HEK293T (cell line): ENCODE data around the gene CYP24A1.

Experiments used
- CTCF ChIA-PET: fragments of 350-600 bp; formaldehyde crosslinking; extraction: SDS; loops from one replicate; lab custom pipeline; 2021; ENCODE audit warnings: antibody characterized with exemption, inconsistent platforms; lab: Yijun Ruan, JAX
- POLR2A ChIA-PET: fragments of 350-600 bp; formaldehyde crosslinking; extraction: SDS; loops from one replicate; lab custom pipeline; 2020; ENCODE audit warnings: antibody characterized with exemption, inconsistent platforms; lab: Yijun Ruan, JAX
- DNase-seq: peaks from one replicate; pipeline ENCODE4 v3.0.0; 2012; ENCODE audit warnings: mixed read lengths; ENCODE audit errors: extremely low spot score
- ARNT ChIP-seq: fragments of 450-650 bp; IDR thresholded peaks from 2 replicates; pipeline ENCODE4 v1.6.1; 2017; ENCODE audit warnings: mild to moderate bottlenecking
- BHLHE40 ChIP-seq: fragments of 450-650 bp; IDR thresholded peaks from 2 replicates; pipeline ENCODE4 v1.6.1; 2016; ENCODE audit warnings: mild to moderate bottlenecking, moderate library complexity, borderline replicate concordance
- CTBP1 ChIP-seq: fragments of 450-650 bp; IDR thresholded peaks from 2 replicates; pipeline ENCODE4 v1.6.1; 2016; ENCODE audit warnings: borderline replicate concordance
- ELF4 ChIP-seq: fragments of 450-650 bp; IDR thresholded peaks from 2 replicates; pipeline ENCODE4 v1.6.1; 2017; ENCODE audit warnings: antibody characterized with exemption
- FOXA1 ChIP-seq: fragments of 450-650 bp; IDR thresholded peaks from 2 replicates; pipeline ENCODE4 v1.6.1; 2016; ENCODE audit warnings: mild to moderate bottlenecking
- FOXK2 ChIP-seq: fragments of 450-650 bp; IDR thresholded peaks from 2 replicates; pipeline ENCODE4 v1.6.1; 2016; ENCODE audit warnings: mild to moderate bottlenecking
- FOXM1 ChIP-seq: fragments of 450-650 bp; IDR thresholded peaks from 2 replicates; pipeline ENCODE4 v1.6.1; 2017; ENCODE audit warnings: mild to moderate bottlenecking, borderline replicate concordance
- HDGF ChIP-seq: fragments of 450-650 bp; IDR thresholded peaks from 2 replicates; pipeline ENCODE4 v1.6.1; 2017; ENCODE audit warnings: antibody characterized with exemption, borderline replicate concordance
- L3MBTL2 ChIP-seq: fragments of 450-650 bp; conservative IDR thresholded peaks from 2 replicates; pipeline ENCODE4 v1.6.1; 2016; ENCODE audit warnings: mild to moderate bottlenecking
- LEF1 ChIP-seq: fragments of 450-650 bp; IDR thresholded peaks from 2 replicates; pipeline ENCODE4 v1.6.1; 2017; ENCODE audit warnings: mild to moderate bottlenecking, borderline replicate concordance
- NFRKB ChIP-seq: fragments of 450-650 bp; IDR thresholded peaks from 2 replicates; pipeline ENCODE4 v1.6.1; 2016; ENCODE audit warnings: mild to moderate bottlenecking, moderate library complexity
- PKNOX1 ChIP-seq: fragments of 450-650 bp; IDR thresholded peaks from 2 replicates; pipeline ENCODE4 v1.6.1; 2016
- SP1 ChIP-seq: fragments of 450-650 bp; IDR thresholded peaks from 2 replicates; pipeline ENCODE4 v1.6.1; 2017
- SUZ12 ChIP-seq: fragments of 450-650 bp; IDR thresholded peaks from 2 replicates; pipeline ENCODE4 v1.6.1; 2016; ENCODE audit warnings: mild to moderate bottlenecking
- TARDBP ChIP-seq: fragments of 450-650 bp; IDR thresholded peaks from 2 replicates; pipeline ENCODE4 v1.6.1; 2016
- ZNF384 ChIP-seq: fragments of 450-650 bp; IDR thresholded peaks from 2 replicates; pipeline ENCODE4 v1.6.1; 2016

The CYP24A1 gene

DNA sequence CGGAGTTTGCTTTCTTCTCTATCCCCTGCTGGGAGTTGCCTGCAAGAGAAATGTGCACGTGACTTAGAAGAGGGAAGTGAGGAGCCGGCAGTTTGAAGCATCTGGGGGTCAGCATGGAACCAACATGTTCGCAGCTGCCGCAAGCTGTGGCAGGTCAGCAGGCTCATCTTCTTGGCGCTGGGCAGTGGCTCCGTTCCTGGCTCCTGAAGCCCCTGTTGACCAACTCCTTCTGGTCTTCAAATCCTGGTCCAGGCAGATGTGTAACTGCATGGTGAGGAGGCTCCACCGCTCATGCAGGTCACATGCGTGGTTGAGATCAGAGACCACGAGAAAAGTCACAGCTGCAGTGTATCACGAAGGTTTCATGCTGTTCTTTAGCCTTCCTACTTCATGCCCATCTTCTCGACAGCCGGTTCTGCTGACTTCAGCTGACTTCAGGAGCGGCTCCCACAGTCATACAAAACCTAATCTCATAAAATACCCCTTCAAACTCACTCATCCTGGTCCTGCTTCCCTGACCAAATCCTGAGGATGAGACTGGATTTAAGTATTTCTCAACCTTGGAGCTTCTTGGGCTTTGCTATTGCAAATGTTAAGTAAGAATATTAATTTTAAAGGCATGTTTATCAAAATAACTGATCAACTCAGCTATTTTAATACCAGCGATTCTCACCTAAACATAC, 58.5 kb downstream of the CYP24A1 start:
- POLR2A ChIA-PET = interaction anchor here (0.7 kb wide), 1 partner anchor 1034 kb away, joined by 3 read pairs; no protein-coding TSS in a partner anchor

DNA sequence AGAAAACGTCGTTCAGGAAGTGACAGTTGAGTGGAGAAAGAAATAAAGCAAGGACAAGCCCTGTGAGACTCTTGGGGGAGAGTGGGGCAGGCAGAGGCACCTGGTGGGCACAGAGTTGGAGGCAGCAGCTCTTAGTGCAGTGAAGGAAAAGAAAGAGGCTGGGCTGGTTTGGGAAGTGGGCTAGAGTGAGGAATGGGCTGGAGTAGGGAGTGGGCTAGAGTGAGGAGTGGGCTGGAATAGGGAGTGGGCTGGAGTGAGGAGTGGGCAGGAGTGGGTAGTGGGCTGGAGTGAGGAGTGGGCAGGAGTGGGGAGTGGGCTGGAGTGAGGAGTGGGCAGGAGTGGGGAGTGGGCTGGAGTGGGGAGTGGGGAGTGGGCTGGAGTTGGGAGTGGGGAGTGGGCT, 59.7 kb downstream of the CYP24A1 start:
- no peak for TF ChIP-seq CTBP1
- TF ChIP-seq TARDBP = no peak
- TF ChIP-seq PKNOX1 = no peak
- no peak for TF ChIP-seq SUZ12
- TF ChIP-seq ZNF384 = no peak
- DNase-seq = no peak
- ChIA-PET CTCF (no interaction called here), POLR2A (interaction anchor here (0.7 kb wide), 1 partner anchor 1033 kb away, joined by 3 read pairs; no protein-coding TSS in a partner anchor)

More for the DNA sequence above, 58.5 kb downstream of the CYP24A1 start:
- CTCF ChIA-PET = interaction anchor here (1.1 kb wide), 1 partner anchor 12 kb away, joined by 3 read pairs; no protein-coding TSS in a partner anchor
- DNase-seq = no peak
- TF ChIP-seq LEF1 (no peak), L3MBTL2 (0 out of 2 replicates have a peak, but pooled peaks have one; percentile 27)

GRCh38 chr20:54113566-54113965, 60.2 kb downstream of the CYP24A1 start:
- DNase-seq = no peak
- CTCF ChIA-PET = no interaction called here
- POLR2A ChIA-PET = no interaction called here
- no peak for TF ChIP-seq ZNF384
- no peak for TF ChIP-seq FOXK2
- TF ChIP-seq L3MBTL2 = no peak
- TF ChIP-seq SUZ12 = no peak
- no peak for TF ChIP-seq NFRKB
- TF ChIP-seq FOXA1 = no peak
- no peak for TF ChIP-seq LEF1
- no peak for TF ChIP-seq PKNOX1
- no peak for TF ChIP-seq BHLHE40

GRCh38 chr20:54112221-54112884, 61.4 kb downstream of the CYP24A1 start:
- CTCF ChIA-PET = interaction anchor here (0.6 kb wide), 1 partner anchor 8 kb away, joined by 3 read pairs; no protein-coding TSS in a partner anchor
- DNase-seq = no peak
- no peak for TF ChIP-seq ARNT
- TF ChIP-seq SP1 = no peak
- TF ChIP-seq FOXM1 = no peak
- TF ChIP-seq L3MBTL2 = no peak
- no peak for TF ChIP-seq ELF4
- no peak for TF ChIP-seq NFRKB
- TF ChIP-seq CTBP1 = no peak
- no peak for TF ChIP-seq HDGF
- TF ChIP-seq TARDBP = no peak
- TF ChIP-seq ZNF384 = no peak
- TF ChIP-seq FOXA1 = no peak
- TF ChIP-seq LEF1 = no peak
- POLR2A ChIA-PET = no interaction called here

- no peak for DNase-seq
- TF ChIP-seq FOXK2 (no peak), HDGF (no peak), FOXM1 (no peak), ZNF384 (no peak), ARNT (no peak), NFRKB (no peak), BHLHE40 (no peak), TARDBP (no peak), CTBP1 (no peak), SUZ12 (no peak), PKNOX1 (no peak), SP1 (no peak), LEF1 (no peak), ELF4 (no peak), FOXA1 (no peak), L3MBTL2 (no peak)
- POLR2A ChIA-PET = no interaction called here
- CTCF ChIA-PET = no interaction called here
Observed at GRCh38 chr20:54111460-54111859, 62.3 kb downstream of the CYP24A1 start.

GRCh38 chr20:54110457-54110856, 63.3 kb downstream of the CYP24A1 start:
- CTCF ChIA-PET = no interaction called here
- no peak for DNase-seq
- TF ChIP-seq HDGF = no peak
- TF ChIP-seq ARNT = no peak
- TF ChIP-seq FOXA1 = no peak
- no peak for TF ChIP-seq ZNF384
- TF ChIP-seq ELF4 = no peak
- no peak for TF ChIP-seq CTBP1
- no peak for TF ChIP-seq PKNOX1
- TF ChIP-seq FOXK2 = no peak
- no peak for TF ChIP-seq SUZ12
- TF ChIP-seq BHLHE40 = no peak
- TF ChIP-seq TARDBP = no peak
- TF ChIP-seq FOXM1 = no peak
- no peak for TF ChIP-seq NFRKB
- no peak for TF ChIP-seq LEF1
- TF ChIP-seq L3MBTL2 = no peak
- TF ChIP-seq SP1 = no peak
- POLR2A ChIA-PET = no interaction called here
